Cardiac septum (tissue), 1 donor: ENCODE measurements around the gene DDAH1. TPM values are rescaled to one million over a fixed set of nuclear protein-coding genes. Genes with fewer than 3 reads are reported as not detected.

ENCODE experiments used
- DNase-seq: peaks from one replicate; pipeline ENCODE4 v3.0.0-alpha.2; 2020; ENCODE audit warnings: low spot score
- intact Hi-C: fragments of 100-400 bp; cut with DNase I; formaldehyde crosslinking; loops from one replicate; pipeline ENCODE4 v1.14.0; 2022
- total RNA-seq: library from RNA; stranded (reverse); fragmentation: NEBNext Ultra II Directional; extraction: Animal tissue kit (Norgen Biotek cat#: 25700); gene quantifications from one replicate; pipeline ENCODE4 v1.2.1, GENCODE V29; 2021
- donor health status: DM: no; HTN: no; CAD: no.

DDAH1 gene
- total RNA-seq, 1 donor from 2014 or later: 58.1 TPM

DNA sequence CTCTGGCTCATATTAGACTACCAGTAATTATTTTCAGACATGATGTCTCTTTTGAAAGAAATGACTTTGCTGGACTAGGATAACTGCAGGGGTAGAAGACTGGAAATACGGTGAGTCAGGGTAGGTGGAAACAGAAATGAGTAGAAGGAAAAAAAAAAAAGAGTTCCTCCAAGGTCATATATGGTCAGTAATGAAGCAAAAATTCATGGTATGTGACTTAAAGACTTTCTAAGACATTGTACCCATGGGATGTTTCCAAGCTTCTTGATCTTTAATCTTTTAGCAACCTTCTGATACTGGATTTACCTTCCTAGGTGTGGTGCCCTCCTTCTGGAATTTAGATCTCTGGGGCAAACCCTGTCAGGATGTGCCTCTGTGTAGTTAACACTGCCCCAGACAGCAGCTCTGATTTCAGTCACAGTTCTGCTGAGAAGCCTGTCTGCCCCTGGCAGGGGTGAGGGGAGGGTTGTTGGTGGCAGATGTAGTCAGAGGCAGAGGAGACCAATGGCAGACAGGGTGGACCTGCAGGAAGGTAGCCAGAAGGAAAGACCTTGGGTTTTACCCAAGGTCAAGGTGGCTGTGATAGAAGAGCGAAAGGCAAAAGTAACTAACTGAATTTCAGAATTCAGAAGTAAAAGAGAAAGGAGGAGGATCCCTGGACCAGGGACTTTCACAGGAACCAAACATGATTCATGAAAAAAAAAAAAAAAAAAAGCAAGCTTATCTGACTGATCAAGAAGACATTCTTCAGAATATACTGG is 144.4 kb downstream of the DDAH1 start:
- intact Hi-C loops: no loop called here

DNA sequence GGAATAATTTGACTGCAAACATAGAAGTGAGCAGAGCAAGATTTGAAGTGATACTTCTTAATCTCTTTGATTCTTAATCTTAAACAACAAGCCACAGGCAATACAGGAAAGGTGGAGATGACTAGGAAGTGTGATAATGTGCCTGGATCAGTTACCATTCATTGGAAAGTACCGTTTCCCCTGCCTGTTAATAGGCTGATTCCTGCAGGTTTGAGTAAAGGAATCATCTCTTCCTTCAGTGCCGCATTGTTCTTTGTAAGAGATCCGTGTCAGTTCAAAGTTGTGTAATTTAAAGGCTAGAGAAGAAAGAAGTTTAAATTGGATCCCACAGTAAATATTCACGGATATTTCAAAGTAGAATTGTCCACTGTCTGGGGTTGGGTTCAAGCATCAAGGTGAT is 145.0 kb downstream of the DDAH1 start:
- intact Hi-C loops: no loop called here
- no peak for DNase-seq

More for the DNA sequence above, 144.4 kb downstream of the DDAH1 start:
- DNase-seq: no peak

DNA sequence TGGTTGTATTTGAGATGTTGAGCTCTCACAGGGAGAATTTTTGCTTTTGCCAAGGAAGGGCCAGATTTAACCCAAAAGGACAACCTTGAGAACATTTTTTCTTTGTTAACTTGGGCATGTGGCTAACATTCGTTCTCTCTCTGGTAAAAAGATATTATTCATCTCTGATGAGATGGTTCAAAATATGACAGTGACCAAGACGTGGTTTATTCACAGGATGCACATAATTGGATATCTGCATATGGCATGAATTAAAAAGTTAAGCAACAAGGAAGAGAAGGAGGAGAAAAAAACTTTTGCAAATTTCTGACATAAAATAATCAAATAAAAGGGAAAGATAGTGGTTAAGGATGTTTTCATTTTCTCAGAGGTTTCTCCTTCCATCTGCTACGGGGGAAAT is 145.5 kb downstream of the DDAH1 start:
- intact Hi-C loops: no loop called here
- no peak for DNase-seq

DNA sequence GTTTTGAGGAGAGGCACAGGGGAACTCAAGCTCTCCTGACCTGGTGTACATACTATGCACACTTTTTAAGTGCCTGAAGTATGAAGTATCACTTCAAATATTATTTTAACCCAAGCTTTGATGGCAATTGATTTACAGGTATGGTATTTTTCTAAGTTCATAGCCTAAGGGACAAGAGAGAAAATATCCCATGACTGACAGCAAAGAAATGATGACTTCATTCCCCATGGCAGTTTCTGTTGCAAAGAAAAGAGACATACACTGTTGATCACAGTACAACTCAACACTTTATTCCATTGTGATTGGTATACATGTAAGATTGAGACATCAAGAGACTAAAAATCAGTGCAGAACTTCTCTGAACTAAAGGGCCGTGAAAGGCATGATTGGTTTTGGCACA is 146.7 kb downstream of the DDAH1 start:
- intact Hi-C loops: no loop called here
- DNase-seq: no peak

DNA sequence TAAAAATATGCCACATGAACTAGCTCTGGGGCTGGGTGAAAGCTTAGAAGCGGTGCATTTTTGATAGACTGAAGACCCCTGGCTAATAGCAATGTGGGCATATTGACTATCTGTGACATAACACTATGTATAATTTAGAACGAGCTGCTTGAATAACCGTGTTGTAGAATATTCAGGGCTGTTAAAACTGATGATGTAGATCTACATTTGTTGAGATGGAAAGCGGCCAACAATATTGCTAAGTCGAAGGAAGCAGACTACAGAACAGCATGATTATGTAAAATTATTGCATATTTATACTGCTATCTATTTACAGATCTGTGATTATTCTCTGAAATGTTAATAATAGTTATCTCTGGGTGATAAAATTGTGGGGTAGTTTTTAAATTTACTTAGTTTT is 147.4 kb downstream of the DDAH1 start:
- intact Hi-C loops: no loop called here
- no peak for DNase-seq

DNA sequence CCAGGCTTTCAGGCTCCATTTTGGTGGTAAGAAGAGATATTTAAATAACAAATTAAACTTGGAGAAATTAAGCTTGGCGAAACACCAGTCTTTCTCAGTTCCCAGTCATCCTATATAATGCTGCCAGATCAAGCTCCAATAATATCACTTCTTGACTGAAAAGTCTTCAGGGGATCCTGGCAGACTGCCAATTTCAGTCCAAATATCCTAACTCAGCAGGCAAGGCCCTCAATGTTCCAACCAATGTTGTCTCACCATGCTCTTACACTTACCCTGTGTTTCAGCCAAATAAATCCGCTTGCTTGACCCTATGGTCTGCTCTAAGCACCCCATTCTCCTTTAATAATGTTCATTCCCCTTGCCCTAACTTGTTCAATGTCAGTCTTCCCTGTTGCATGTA is 148.6 kb downstream of the DDAH1 start:
- DNase-seq: no peak
- intact Hi-C loops: no loop called here

DNA sequence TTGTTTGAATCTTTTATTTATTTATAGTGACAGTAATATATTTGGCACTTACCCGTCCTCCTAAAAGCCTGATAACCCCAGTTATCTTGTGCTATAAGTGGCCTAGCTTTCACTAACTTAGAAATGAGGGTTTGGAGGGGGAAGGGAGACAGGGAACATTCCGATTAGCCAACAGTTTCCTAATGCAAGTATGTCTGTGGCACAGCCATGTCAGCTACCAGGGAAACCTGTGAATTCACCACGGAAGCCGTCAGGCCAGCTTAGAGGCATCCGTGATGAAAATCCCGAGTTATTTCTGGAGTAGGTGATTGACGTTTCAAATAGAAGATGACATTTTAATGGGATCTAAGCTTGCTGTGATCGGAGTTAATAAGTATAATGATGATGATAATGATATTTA is 149.2 kb downstream of the DDAH1 start:
- intact Hi-C loops: loop anchor here (2.0 kb wide), 2 partner anchors 23 to 265 kb away; partner anchors contain the start of gene CCN1
- no peak for DNase-seq

DNA sequence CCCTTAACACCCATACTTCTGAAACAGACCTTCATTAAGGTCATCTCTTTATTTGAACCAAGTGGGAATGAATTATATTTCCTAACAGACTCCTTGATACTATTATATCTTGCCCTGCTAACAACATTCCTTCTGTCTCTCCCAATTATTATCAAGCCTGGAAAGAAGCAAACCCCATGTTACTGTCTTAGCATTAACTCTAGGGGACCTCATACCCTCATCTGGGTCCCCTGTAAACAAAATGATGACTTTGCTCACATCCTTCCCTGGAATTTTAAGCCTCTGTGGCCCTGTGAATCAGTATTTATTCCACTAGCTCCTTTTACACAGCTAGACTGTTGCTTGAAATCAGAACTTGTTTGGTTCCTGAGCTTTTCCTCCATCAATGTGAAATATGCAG is 150.2 kb downstream of the DDAH1 start:
- intact Hi-C loops: loop anchor here (2.0 kb wide), 2 partner anchors 24 to 266 kb away; partner anchors contain the start of gene CCN1
- DNase-seq: no peak

DNA sequence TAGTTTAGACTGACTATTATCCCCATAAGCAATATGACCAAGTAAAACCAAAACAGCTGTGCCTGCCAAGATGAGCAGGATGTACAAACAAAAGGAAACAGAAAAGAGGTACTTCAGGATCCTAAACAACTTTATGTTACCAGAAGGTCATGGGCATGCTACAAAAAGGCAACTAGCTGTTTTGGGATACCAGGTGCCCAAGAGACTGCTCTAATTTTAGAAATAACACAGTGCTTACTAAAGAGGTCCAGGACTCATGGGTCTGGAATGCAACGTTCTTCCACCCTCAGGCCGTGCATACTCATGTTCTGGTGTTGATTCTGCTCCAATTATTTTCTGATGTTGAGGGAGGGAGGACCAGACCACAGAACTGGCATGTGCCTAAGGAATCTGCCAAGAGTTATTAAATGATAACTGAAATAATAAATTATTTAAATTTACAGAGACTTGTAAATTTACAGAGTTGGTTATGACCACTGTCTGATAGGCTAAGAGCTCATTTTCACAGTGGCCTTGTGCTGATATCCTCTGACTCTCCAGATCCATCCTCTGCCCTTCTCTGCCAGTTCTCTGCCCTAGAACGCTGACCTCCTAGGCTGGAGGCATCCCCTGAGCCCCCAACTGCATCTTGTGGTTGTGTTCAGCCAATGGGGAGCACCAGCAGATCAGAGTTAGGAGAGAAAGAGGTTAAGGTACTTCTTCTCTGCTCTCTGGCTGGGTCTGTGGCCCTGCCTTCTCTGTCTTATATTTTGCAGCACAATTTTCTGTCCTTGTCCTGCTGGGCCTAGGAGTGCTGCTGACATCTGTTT is 150.9 kb downstream of the DDAH1 start:
- intact Hi-C loops: loop anchor here (2.0 kb wide), 2 partner anchors 25 to 267 kb away; partner anchors contain the start of gene CCN1
- no peak for DNase-seq

DNA sequence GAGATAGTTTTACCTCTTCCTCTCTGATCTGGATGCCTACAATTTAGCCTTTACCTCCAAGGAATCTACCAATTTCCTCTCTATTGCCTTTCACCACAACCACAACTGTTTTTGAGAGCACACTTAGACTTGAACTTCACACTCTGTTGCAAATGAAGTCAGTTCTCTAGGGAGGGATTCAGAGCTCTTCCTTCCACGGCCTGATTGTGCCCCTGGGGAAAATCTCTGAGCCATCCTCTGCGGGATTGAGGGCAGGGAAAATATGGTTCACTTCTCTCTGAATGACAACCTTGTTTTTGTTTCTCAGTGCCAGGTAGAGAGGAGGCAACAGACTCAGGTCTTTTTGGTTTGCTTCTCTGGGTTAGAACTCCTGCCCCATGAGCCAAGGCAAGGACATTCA is 153.1 kb downstream of the DDAH1 start:
- intact Hi-C loops: no loop called here
- DNase-seq: no peak

DNA sequence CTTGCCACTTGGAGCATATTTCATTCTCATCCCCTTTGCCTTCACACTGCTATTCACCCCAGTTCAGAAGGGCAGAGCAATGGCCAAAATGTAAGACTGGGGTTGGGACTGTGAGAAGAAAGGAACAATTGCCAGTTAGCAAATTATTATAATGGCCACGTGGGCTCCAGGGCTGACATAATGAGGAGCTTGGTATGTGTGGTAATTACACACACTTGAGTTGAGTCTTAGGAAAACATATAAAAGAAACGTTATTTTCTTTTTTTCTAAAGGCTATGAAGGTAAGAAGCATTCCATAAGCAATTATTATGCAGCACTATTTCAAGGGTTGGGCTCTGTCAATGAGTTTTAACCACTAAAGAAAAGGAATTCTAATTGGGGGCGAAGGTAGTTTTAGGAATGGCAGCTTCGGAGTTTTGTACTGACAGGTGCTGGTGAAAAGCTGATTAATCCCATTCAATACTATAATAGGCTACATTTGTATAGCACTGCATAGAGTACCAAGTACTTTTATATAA is 156.1 kb downstream of the DDAH1 start:
- intact Hi-C loops: loop anchor here (1.0 to 10.0 kb wide), 6 partner anchors 89 to 706 kb away; no protein-coding TSS in a partner anchor
- DNase-seq: no peak

DNA sequence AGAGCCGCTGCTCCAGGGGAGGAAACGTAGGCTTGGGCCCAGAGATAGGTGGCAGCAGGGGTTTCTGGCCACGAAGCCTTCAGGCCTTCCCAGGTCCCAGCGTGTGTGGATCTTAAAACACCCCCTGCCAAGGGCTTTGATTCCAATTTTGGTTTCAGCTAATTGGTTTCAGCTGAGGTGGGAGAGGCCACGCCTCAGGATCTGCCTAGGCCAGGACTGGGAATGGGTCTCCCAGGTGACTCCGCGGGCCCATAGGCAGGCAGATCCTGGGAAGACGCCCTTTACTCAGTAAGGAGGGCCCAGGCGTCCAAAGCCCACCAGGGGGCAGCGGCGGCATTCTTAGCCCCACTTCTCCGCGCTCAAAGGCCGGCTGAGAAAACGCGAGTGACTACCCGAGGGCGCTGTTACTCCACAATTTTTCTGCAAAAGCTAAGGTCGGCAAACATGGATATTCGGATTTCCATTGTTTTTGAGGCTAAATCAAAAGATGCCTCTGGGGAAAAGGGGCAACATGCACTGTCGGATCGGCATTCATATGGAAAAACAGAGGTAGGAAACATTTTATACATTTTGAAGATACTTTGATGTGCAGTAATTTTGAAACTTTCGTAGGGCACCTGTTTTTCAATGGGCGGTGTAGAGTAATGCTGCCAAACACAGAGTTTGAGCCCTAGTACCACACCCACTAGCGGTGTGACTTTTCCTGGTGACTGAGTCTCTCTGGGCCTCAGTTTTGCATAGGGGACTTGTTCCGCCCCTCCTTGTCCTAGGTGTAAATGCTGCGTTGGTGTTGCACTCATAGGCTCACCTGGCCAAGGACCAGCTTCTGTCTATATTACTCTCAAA is 156.7 kb downstream of the DDAH1 start:
- peak; percentile 92 for DNase-seq
- intact Hi-C loops: loop anchor here (1.0 to 10.0 kb wide), 6 partner anchors 90 to 707 kb away; no protein-coding TSS in a partner anchor

DNA sequence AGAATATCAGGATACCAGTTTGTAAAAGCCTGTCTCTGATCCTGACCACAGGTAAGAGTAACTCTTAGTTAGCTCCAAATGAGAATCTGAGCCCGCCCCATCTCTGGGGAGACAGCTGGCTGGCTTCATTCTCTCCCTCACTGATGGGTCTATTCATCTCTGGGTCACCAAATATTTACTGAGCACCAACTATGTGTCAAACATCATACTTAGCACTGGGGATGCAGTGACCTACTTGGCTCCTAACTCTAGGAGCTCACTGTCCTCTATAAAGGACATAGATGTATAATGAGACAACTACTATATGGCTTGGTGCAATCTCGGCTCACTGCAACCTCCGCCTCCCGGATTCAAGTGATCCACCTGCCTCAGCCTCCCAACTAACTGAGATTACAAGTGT is 158.7 kb downstream of the DDAH1 start:
- no peak for DNase-seq
- intact Hi-C loops: loop anchor here (5.0 to 10.0 kb wide), 3 partner anchors 156 to 709 kb away; no protein-coding TSS in a partner anchor

DNA sequence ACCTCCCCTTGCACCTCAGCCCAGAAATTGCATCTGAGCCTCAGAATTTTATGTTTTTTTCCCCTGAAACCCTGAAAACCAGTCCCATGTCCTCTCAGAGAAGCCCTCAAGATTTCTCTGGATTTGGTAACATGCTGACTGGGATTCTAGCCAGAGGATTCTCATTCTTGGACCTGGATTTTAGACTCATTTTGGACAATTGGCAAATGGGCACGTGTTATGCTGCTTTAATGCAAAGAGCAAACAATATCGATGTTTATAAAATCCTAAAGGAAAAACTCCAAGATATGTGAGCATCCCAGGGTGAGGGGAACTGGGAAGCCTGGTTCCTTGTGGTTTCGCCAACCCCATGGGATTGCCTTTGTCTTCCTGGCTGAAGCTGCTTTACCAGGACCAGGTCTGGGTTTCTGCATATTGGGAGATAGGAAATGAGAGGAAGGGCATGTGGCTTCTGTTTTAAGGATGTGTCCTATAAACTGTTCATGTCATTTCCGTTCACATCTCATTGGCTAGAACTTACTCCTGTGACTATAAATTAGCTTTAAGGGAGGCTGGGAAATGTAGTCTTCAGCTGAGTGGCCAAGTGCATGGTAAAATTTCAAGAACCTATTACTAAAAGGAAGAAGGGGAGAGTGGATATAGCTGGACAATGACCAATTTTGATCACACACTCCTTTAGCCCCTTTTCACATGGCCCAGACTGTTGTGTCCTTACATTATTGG is 161.4 kb downstream of the DDAH1 start:
- DNase-seq: no peak
- intact Hi-C loops: loop anchor here (10.0 kb wide), 2 partner anchors 581 to 711 kb away; no protein-coding TSS in a partner anchor

DNA sequence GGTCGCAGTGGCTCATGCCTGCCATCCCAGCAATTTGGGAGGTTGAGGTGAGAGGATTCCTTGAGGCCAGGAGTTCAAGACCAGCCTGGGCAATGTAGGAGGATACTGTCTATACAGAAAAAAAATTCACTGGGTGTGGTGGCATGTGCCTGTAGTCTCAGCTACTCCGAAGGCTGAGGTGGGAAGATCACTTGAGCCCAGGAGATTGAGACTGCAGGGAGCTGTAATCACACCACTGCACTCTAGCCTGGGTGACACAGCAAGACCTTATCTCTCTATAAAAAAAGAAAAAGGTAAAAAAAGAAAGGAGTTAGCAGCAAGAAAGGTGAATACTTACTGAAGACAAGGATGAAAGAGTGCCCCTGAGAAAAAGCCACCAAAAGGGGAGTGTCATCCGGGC is 164.8 kb downstream of the DDAH1 start:
- no peak for DNase-seq
- intact Hi-C loops: loop anchor here (10.0 kb wide), 2 partner anchors 585 to 715 kb away; no protein-coding TSS in a partner anchor

DNA sequence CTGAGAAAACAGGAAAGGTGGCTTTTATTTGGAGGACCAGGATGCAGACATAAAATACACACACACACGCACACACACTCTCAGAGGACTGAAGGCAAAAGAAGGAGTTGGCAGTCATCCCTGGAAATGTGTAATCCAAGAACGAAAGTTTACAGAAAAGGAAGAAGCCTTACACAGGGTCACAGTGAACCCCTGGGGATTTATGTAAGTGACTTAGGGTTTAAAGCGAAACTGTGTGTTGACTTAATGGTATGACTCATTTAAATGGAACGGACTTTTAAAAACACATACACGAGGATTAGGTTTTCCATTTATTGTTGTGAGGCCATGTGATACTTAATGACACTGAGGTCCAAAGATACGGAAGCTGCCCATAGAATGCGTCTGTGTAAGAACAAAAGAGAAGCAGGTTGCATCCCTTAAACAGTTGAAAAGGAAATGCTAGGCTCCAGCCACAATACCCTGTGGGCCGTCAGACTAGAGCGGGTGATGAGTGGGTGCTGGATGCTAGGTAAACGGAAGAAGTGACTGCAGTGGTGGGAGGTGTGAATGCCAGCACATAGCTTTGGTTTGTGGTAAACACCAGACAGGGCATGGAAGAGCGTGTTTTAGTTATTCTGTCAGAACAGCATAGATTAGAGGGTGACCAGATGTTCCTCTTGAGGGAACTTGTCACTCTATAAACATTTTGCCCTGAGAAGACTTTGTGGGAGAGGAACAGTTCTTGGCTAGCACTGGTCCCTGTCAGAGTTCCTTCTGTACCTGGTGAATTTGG is 166.9 kb downstream of the DDAH1 start:
- intact Hi-C loops: no loop called here
- DNase-seq: no peak

DNA sequence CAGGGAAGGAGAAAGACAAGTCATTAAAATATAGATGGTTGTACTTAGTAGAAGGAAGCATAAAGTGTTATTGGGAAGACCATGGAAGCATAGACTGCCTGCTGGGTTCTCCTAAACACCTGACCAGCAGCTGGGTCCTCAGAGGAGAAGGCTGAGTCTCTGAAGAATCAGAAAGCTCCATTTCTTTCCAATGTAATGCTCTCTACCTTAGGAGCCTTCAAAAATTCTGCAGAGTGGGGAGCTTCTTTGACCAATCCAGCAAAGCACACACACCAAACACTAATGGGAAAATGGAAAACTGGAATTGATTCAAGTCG is 167.5 kb downstream of the DDAH1 start:
- no peak for DNase-seq
- intact Hi-C loops: no loop called here

DNA sequence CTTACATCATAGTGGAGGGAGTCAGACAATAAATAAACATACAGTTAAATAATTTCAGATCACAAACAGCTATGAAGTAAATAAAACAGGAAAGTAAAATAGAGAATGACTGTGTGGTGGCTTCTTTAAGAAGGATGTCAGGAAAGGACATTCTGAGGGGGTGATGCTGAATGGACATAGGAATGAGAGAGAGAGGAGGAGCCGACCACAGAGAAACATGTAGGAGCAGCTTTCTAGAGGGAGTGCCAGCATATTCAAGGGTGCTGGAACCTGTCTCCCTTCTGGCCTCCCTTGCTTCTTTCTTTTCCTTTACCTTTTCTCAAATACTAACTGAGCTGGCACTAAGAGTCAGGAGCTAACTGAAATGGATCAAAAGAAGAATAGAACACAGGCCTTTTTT is 168.0 kb downstream of the DDAH1 start:
- intact Hi-C loops: no loop called here
- DNase-seq: no peak
